Lower lobe of right lung (tissue), 2 donors: Measurements from ENCODE around the gene TAF1. TPM values are rescaled to one million over a fixed set of nuclear protein-coding genes. Genes with fewer than 3 reads are reported as not detected.
"Not testable (repeated sequence)": the region's sequence is repeated elsewhere in the genome, so short reads cannot be mapped to it uniquely, and the experiment has no call there.

Experiments
- ATAC-seq, 2 donors: fragments of 200-7000 bp; cut with Tn5 transposase; one replicate each; pipeline ENCODE4 v1.9.1; 2020 to 2022; ENCODE audit warnings: mild to moderate bottlenecking in 2 of 2, moderate library complexity in 2 of 2
- DNase-seq: peaks from one replicate; pipeline ENCODE4 v3.0.0-alpha.2; 2020
- H3K27ac ChIP-seq: fragments of 200-600 bp; one replicate; pipeline ENCODE4 v1.8.0; 2022
- H3K27me3 ChIP-seq: fragments of 200-600 bp; one replicate; pipeline ENCODE4 v1.8.0; 2022; ENCODE audit warnings: low read depth
- H3K36me3 ChIP-seq: fragments of 200-600 bp; one replicate; pipeline ENCODE4 v1.8.0; 2022; ENCODE audit warnings: mild to moderate bottlenecking
- H3K4me1 ChIP-seq: fragments of 200-600 bp; one replicate; pipeline ENCODE4 v1.8.0; 2022
- H3K4me3 ChIP-seq: fragments of 200-600 bp; one replicate; pipeline ENCODE4 v1.8.0; 2022; ENCODE audit warnings: mild to moderate bottlenecking
- H3K9me3 ChIP-seq: fragments of 200-600 bp; one replicate; pipeline ENCODE4 v1.8.0; 2022
- CTCF ChIP-seq: fragments of 200-600 bp; IDR thresholded peaks from one replicate; pipeline ENCODE4 v1.8.0; 2022; ENCODE audit warnings: antibody characterized with exemption, mild to moderate bottlenecking
- intact Hi-C: fragments of 100-400 bp; cut with DNase I; formaldehyde crosslinking; loops from one replicate; pipeline ENCODE4 v1.11.0; 2022
- total RNA-seq: library from RNA; stranded (reverse); fragmentation: NEBNext Ultra II Directional; extraction: Animal tissue kit (Norgen Biotek cat#: 25700); gene quantifications from one replicate; pipeline ENCODE4 v1.2.1, GENCODE V29; 2021
- donor health status: DM: no; HTN: yes; CAD: no; lungs with severe emphysema.

The TAF1 gene
- total RNA-seq, 1 donor from 2014 or later = 30.9 TPM

GRCh38 chrX:71496476-71496875, 130.3 kb downstream of the TAF1 start:
- no peaks in the 10 kb centered on the region for H3K4me1 ChIP-seq
- intact Hi-C loops = no loop called here
- DNase-seq (no peak), ATAC-seq (no peak)
- H3K27me3 ChIP-seq = no peaks in the 10 kb centered on the region
- H3K27ac ChIP-seq = no peak overlapping the region
- no peaks in the 10 kb centered on the region for H3K9me3 ChIP-seq
- no peak overlapping the region for H3K4me3 ChIP-seq
- TF ChIP-seq CTCF = no peak
- no peaks in the 10 kb centered on the region for H3K36me3 ChIP-seq

- H3K4me1 ChIP-seq, DNase-seq, H3K36me3 ChIP-seq, ATAC-seq, H3K4me3 ChIP-seq, H3K27ac ChIP-seq, intact Hi-C loops, H3K27me3 ChIP-seq, H3K9me3 ChIP-seq: not testable (repeated sequence)
Measured at GRCh38 chrX:71502080-71502479, 135.9 kb downstream of the TAF1 start.

GRCh38 chrX:71504346-71504745, 138.2 kb downstream of the TAF1 start:
- intact Hi-C loops = no loop called here
- Histone ChIP-seq H3K36me3 (no peaks in the 10 kb centered on the region), H3K9me3 (no peaks in the 10 kb centered on the region), H3K27ac (no peak overlapping the region), H3K4me3 (no peak overlapping the region), H3K27me3 (no peaks in the 10 kb centered on the region), H3K4me1 (no peaks in the 10 kb centered on the region)
- no peak for TF ChIP-seq CTCF
- ATAC-seq (no peak), DNase-seq (no peak)

- intact Hi-C loops = no loop called here
- Histone ChIP-seq H3K9me3 (no peaks in the 10 kb centered on the region), H3K4me1 (no peaks in the 10 kb centered on the region), H3K4me3 (no peak overlapping the region), H3K36me3 (no peaks in the 10 kb centered on the region), H3K27ac (no peak overlapping the region), H3K27me3 (no peaks in the 10 kb centered on the region)
- no peak for DNase-seq
- ATAC-seq = no peak
- TF ChIP-seq CTCF = no peak
Measured at GRCh38 chrX:71509289-71509688, 143.1 kb downstream of the TAF1 start.

GRCh38 chrX:71510161-71510560, 144.0 kb downstream of the TAF1 start:
- intact Hi-C loops = no loop called here
- Histone ChIP-seq H3K27me3 (no peaks in the 10 kb centered on the region), H3K36me3 (no peaks in the 10 kb centered on the region), H3K4me1 (no peaks in the 10 kb centered on the region), H3K4me3 (no peak overlapping the region), H3K9me3 (no peaks in the 10 kb centered on the region), H3K27ac (no peak overlapping the region)
- TF ChIP-seq CTCF = no peak
- no peak for DNase-seq
- no peak for ATAC-seq

- H3K27me3 ChIP-seq, DNase-seq, intact Hi-C loops, ATAC-seq, H3K4me3 ChIP-seq, H3K4me1 ChIP-seq, H3K27ac ChIP-seq, H3K36me3 ChIP-seq, H3K9me3 ChIP-seq: not testable (repeated sequence)
Measured at GRCh38 chrX:71513731-71514130, 147.6 kb downstream of the TAF1 start.
